H9 (cell line): Measurements from ENCODE around the gene TEAD1. TPM values are rescaled to one million over a fixed set of nuclear protein-coding genes. Genes with fewer than 3 reads are reported as not detected.
A peak's percentile ranks its signal among the peaks of the same experiment; 100 is the strongest.

Experiments used
- DNase-seq: peaks from one replicate; pipeline ENCODE4 v3.0.0-alpha.2; 2017
- H2AFZ ChIP-seq: one replicate; pipeline ENCODE4 v1.6.1; 2013; ENCODE audit warnings: mild to moderate bottlenecking, low read length, control low read depth, moderate library complexity
- H2AK5ac ChIP-seq: 2 replicates; pipeline ENCODE4 v1.6.1; 2013; ENCODE audit warnings: low read length, control low read depth, mixed read lengths; ENCODE audit not compliant: insufficient read length
- H2BK120ac ChIP-seq: one replicate; pipeline ENCODE4 v1.6.1; 2013; ENCODE audit warnings: low read depth, mild to moderate bottlenecking, low read length, control low read depth, inconsistent platforms; ENCODE audit not compliant: poor library complexity, severe bottlenecking
- H2BK12ac ChIP-seq: 2 replicates; pipeline ENCODE4 v1.6.1; 2013; ENCODE audit warnings: low read length, control low read depth, mixed read lengths, low read depth; ENCODE audit not compliant: insufficient read length
- H2BK15ac ChIP-seq: 2 replicates; pipeline ENCODE4 v1.6.1; 2013; ENCODE audit warnings: low read depth, low read length, control low read depth
- H2BK20ac ChIP-seq: one replicate; pipeline ENCODE4 v1.6.1; 2013; ENCODE audit warnings: low read depth, mild to moderate bottlenecking, low read length, control low read depth, inconsistent platforms; ENCODE audit not compliant: poor library complexity, severe bottlenecking
- H2BK5ac ChIP-seq: 2 replicates; pipeline ENCODE4 v1.6.1; 2013; ENCODE audit warnings: low read length, control low read depth, mixed read lengths; ENCODE audit not compliant: insufficient read length
- H3K14ac ChIP-seq: 2 replicates; pipeline ENCODE4 v1.6.1; 2013; ENCODE audit warnings: low read length, control low read depth; ENCODE audit not compliant: insufficient read depth
- H3K18ac ChIP-seq: 2 replicates; pipeline ENCODE4 v1.6.1; 2013; ENCODE audit warnings: low read depth, mild to moderate bottlenecking, mixed read lengths, low read length, control low read depth; ENCODE audit not compliant: insufficient read length
- H3K23ac ChIP-seq: 2 replicates; pipeline ENCODE4 v1.6.1; 2013; ENCODE audit warnings: low read length, control low read depth, mixed read lengths, low read depth; ENCODE audit not compliant: insufficient read length
- H3K23me2 ChIP-seq: 2 replicates; pipeline ENCODE4 v1.6.1; 2013; ENCODE audit warnings: low read depth, mild to moderate bottlenecking, mixed read lengths, low read length, control low read depth; ENCODE audit not compliant: insufficient read length, poor library complexity, severe bottlenecking
- H3K27ac ChIP-seq: 2 replicates; pipeline ENCODE4 v1.5.1; 2013; ENCODE audit warnings: low read length, control low read depth, mixed read lengths, low read depth; ENCODE audit not compliant: insufficient read length
- H3K27me3 ChIP-seq: 2 replicates; pipeline ENCODE4 v1.6.1; 2013; ENCODE audit warnings: low read length, control low read depth, inconsistent platforms; ENCODE audit not compliant: insufficient read depth
- H3K4ac ChIP-seq: 2 replicates; pipeline ENCODE4 v1.6.1; 2013; ENCODE audit warnings: low read depth, mild to moderate bottlenecking, control low read depth, inconsistent platforms, low read length, moderate library complexity
- H3K4me1 ChIP-seq: 2 replicates; pipeline ENCODE4 v1.6.1; 2013; ENCODE audit warnings: low read length, control low read depth, inconsistent platforms; ENCODE audit not compliant: insufficient read depth
- H3K4me2 ChIP-seq: 2 replicates; pipeline ENCODE4 v1.6.1; 2013; ENCODE audit warnings: low read length, control low read depth, mixed read lengths; ENCODE audit not compliant: insufficient read length, insufficient read depth
- H3K56ac ChIP-seq: 2 replicates; pipeline ENCODE4 v1.6.1; 2013; ENCODE audit warnings: low read depth, mild to moderate bottlenecking, mixed read lengths, low read length, control low read depth; ENCODE audit not compliant: insufficient read length
- H3K79me1 ChIP-seq: 2 replicates; pipeline ENCODE4 v1.6.1; 2013; ENCODE audit warnings: low read depth, mild to moderate bottlenecking, moderate library complexity, low read length, control low read depth, inconsistent platforms; ENCODE audit not compliant: insufficient read depth, poor library complexity, severe bottlenecking
- H3K79me2 ChIP-seq: 2 replicates; pipeline ENCODE4 v1.6.1; 2013; ENCODE audit warnings: low read length, control low read depth, inconsistent platforms; ENCODE audit not compliant: insufficient read depth
- H3K9ac ChIP-seq: 2 replicates; pipeline ENCODE4 v1.6.1; 2013; ENCODE audit warnings: low read length, control low read depth, mixed read lengths; ENCODE audit not compliant: insufficient read length; ENCODE audit errors: extremely low read depth
- H3K9me3 ChIP-seq: one replicate; pipeline ENCODE4 v1.6.1; 2013; ENCODE audit warnings: low read depth, low read length, inconsistent platforms; ENCODE audit not compliant: control insufficient read depth
- H3T11ph ChIP-seq: one replicate; pipeline ENCODE4 v1.6.1; 2013; ENCODE audit warnings: mild to moderate bottlenecking, low read length, control low read depth, inconsistent platforms
- H4K20me1 ChIP-seq: one replicate; pipeline ENCODE4 v1.6.1; 2013; ENCODE audit not compliant: control insufficient read depth, insufficient read length, insufficient read depth
- H4K5ac ChIP-seq: 2 replicates; pipeline ENCODE4 v1.6.1; 2013; ENCODE audit warnings: low read depth, mild to moderate bottlenecking, mixed read lengths, low read length, control low read depth; ENCODE audit not compliant: insufficient read length
- H4K8ac ChIP-seq: replicated peaks from 2 replicates; pipeline ENCODE4 v1.6.1; 2013; ENCODE audit warnings: low read length, control low read depth, mixed read lengths, low read depth; ENCODE audit not compliant: insufficient read length
- H4K91ac ChIP-seq: 2 replicates; pipeline ENCODE4 v1.6.1; 2013; ENCODE audit warnings: low read depth, mild to moderate bottlenecking, moderate library complexity, mixed read lengths, low read length, control low read depth; ENCODE audit not compliant: insufficient read length
- H3K27ac Mint-ChIP-seq, 3 experiments: 2 replicates in 2 of 3; 3 replicates in 1 of 3; pipeline ENCODE4 v1.8.0; 2020 to 2021; ENCODE audit warnings: mixed read lengths in 3 of 3, mild to moderate bottlenecking in 1 of 3, moderate library complexity in 1 of 3
- H3K27me3 Mint-ChIP-seq: 2 replicates; pipeline ENCODE4 v1.8.0; 2021; ENCODE audit warnings: low read depth, mild to moderate bottlenecking, moderate library complexity, mixed read lengths
- H3K36me3 Mint-ChIP-seq, 3 experiments: 2 replicates in 2 of 3; 3 replicates in 1 of 3; pipeline ENCODE4 v1.8.0; 2020 to 2021; ENCODE audit warnings: low read depth in 3 of 3, mixed read lengths in 3 of 3; ENCODE audit not compliant: insufficient read depth in 1 of 3
- H3K4me1 Mint-ChIP-seq, 2 experiments: 2 replicates each; pipeline ENCODE4 v1.8.0; 2020; ENCODE audit warnings: mixed read lengths in 2 of 2
- H3K4me3 Mint-ChIP-seq, 2 experiments: 2 replicates in 1 of 2; 3 replicates in 1 of 2; pipeline ENCODE4 v1.8.0; 2020 to 2021; ENCODE audit warnings: mild to moderate bottlenecking in 2 of 2, mixed read lengths in 2 of 2, moderate library complexity in 1 of 2
- H3K9me3 Mint-ChIP-seq, 2 experiments: 2 replicates in 1 of 2; 3 replicates in 1 of 2; pipeline ENCODE4 v1.8.0; 2020; ENCODE audit warnings: mild to moderate bottlenecking in 2 of 2, mixed read lengths in 2 of 2, moderate library complexity in 1 of 2
- whole genome bisulfite sequencing: extraction: QIAGEN DNeasy Blood & Tissue Kit; methylation state at CpG from one replicate; pipeline ENCODE4 v1.1.7; 2013; ENCODE audit warnings: missing lambda C conversion rate, low lambda C conversion rate, mixed read lengths; ENCODE audit not compliant: insufficient read length; ENCODE audit errors: extremely low coverage; 5-methylcytosine and 5-hydroxymethylcytosine counted together
- total RNA-seq: library from RNA; stranded (reverse); gene quantifications from 2 replicates; pipeline ENCODE4 v1.2.1, GENCODE V29; 2021
- TF ChIP-seq, protein P1 (sequence below): fragments of 200-600 bp; sonication (generic); conservative IDR thresholded peaks from 3 replicates; pipeline ENCODE4 v1.8.0; 2021; ENCODE audit warnings: antibody characterized with exemption, mild to moderate bottlenecking

TEAD1 gene
- total RNA-seq, 1 experiment from 2014 or later = 75.1 TPM

DNA sequence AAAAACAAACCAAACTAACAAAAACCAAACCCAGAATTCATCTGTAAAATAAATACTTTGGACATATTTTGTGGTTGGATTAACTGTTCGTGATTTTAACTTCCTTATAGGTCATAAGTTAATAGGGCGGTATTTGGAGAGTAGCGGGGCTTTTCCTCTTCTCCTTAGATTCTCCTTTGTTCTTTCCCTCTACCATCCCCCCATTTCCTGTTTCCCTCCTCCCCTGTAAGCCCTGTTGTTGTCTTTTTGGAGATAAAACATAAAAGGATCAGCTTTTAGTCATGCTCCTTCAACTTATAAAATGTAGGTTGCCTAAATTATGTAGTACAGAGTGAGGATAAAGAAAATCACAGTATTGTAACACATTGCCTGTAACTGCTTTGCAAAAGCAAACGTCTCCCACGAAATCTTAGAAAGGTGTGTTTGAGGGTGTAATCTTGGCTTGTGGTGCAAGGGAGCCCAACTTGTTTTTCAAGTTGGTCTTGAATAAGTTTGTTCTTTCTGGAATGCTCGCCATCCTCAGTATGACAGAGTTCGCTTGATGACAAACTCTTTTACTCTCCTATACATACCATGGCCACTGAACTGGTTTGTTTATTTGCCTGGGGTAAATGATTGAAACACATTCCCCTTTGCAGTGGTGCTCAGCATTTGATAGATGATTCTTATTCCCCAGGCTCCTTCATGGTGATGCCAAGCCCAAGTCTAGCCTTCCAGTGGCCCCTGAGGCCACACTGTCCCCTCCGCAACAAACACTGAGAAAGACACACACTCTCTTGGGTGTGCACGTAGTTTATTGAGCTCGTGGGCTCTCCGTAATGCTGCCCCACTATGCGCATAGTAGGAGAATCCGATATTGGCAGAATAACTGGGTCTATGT lies 49.4 kb downstream of the TEAD1 start:
- H3T11ph ChIP-seq = peak overlapping the region; percentile 6
- H2AFZ ChIP-seq = no peak overlapping the region
- peak overlapping the region; percentile 76 for H3K27ac ChIP-seq
- H3K79me1 ChIP-seq = no peaks in the 10 kb centered on the region
- peak overlapping the region; percentile 16 for H4K91ac ChIP-seq
- no CpG with 5 or more reads among the region's 13 CpGs for WGBS
- H3K4me2 ChIP-seq = peak overlapping the region; percentile 60
- H3K27ac Mint-ChIP-seq = peak overlapping the region; percentile 76 to 96 (median 95)
- H3K9ac ChIP-seq = peak overlapping the region; percentile 52
- no peaks in the 10 kb centered on the region for H3K23me2 ChIP-seq
- TF ChIP-seq, protein P1, sequence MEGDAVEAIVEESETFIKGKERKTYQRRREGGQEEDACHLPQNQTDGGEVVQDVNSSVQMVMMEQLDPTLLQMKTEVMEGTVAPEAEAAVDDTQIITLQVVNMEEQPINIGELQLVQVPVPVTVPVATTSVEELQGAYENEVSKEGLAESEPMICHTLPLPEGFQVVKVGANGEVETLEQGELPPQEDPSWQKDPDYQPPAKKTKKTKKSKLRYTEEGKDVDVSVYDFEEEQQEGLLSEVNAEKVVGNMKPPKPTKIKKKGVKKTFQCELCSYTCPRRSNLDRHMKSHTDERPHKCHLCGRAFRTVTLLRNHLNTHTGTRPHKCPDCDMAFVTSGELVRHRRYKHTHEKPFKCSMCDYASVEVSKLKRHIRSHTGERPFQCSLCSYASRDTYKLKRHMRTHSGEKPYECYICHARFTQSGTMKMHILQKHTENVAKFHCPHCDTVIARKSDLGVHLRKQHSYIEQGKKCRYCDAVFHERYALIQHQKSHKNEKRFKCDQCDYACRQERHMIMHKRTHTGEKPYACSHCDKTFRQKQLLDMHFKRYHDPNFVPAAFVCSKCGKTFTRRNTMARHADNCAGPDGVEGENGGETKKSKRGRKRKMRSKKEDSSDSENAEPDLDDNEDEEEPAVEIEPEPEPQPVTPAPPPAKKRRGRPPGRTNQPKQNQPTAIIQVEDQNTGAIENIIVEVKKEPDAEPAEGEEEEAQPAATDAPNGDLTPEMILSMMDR = no peak
- no peaks in the 10 kb centered on the region for H3K27me3 ChIP-seq
- H3K4me1 ChIP-seq = peaks cover 31% of the 10 kb centered on the region
- no peak overlapping the region for H2BK120ac ChIP-seq
- peaks cover 2% of the 10 kb centered on the region for H4K20me1 ChIP-seq
- H2BK20ac ChIP-seq = no peak overlapping the region
- H3K79me2 ChIP-seq = peaks cover 16% of the 10 kb centered on the region
- H3K9me3 Mint-ChIP-seq = no peaks in the 10 kb centered on the region
- H4K5ac ChIP-seq = peak overlapping the region; percentile 12
- H3K14ac ChIP-seq = peak overlapping the region; percentile 59; the same call in 1 of the 2 replicates
- peaks cover 81% of the 10 kb centered on the region in 2 experiments for H3K4me1 Mint-ChIP-seq
- no peak overlapping the region for H2AK5ac ChIP-seq
- no peak overlapping the region for H3K23ac ChIP-seq
- H2BK12ac ChIP-seq = peak overlapping the region; percentile 71
- H3K4me3 Mint-ChIP-seq = peak overlapping the region; percentile 37 to 41
- H3K9me3 ChIP-seq = no peaks in the 10 kb centered on the region
- H4K8ac ChIP-seq = no peak overlapping the region
- no peak overlapping the region for H2BK15ac ChIP-seq
- H3K56ac ChIP-seq = no peak overlapping the region
- DNase-seq = no peak
- no peak overlapping the region for H2BK5ac ChIP-seq
- H3K4ac ChIP-seq = no peak overlapping the region
- H3K27me3 Mint-ChIP-seq = no peaks in the 10 kb centered on the region; the same call in 1 of the 2 replicates
- H3K18ac ChIP-seq = peak overlapping the region; percentile 59
- H3K36me3 Mint-ChIP-seq = peaks cover 0 to 8% (median 8%) of the 10 kb centered on the region in 3 experiments; a peak in 3 of 7 replicates
